NT2/D1 (cell line): ENCODE measurements around the gene UQCC3.
"Not testable (repeated sequence)": the region's sequence is repeated elsewhere in the genome, so short reads cannot be mapped to it uniquely, and the experiment has no call there.

Experiments
- SUZ12 ChIP-seq: IDR thresholded peaks from 2 replicates; pipeline ENCODE4 v1.6.1; 2011; ENCODE audit not compliant: insufficient read length, insufficient read depth; ENCODE audit errors: extremely low read depth
- YY1 ChIP-seq: IDR thresholded peaks from 2 replicates; pipeline ENCODE4 v1.6.1; 2011; ENCODE audit not compliant: insufficient read length, insufficient read depth
- ZNF274 ChIP-seq: IDR thresholded peaks from 2 replicates; pipeline ENCODE4 v1.6.1; 2011; ENCODE audit warnings: mild to moderate bottlenecking, low read depth, low read length

- TF ChIP-seq ZNF274, YY1, SUZ12: not testable (repeated sequence)
Measured at GRCh38 chr11:62693624-62694023, 22.2 kb downstream of the UQCC3 start.
